NCI-H146 treated with DMSO at 0.1 percent for 48 hours (cell line): ENCODE measurements around the gene CREB3.

Source experiments
- DNase-seq: peaks from one replicate; lab custom pipeline; 2025; ENCODE audit not compliant: unreplicated experiment; lab: John Stamatoyannopoulos, UW

The CREB3 gene

GRCh38 chr9:35700942-35701341 is 31.5 kb upstream of the CREB3 start:
- DNase-seq = no peak

GRCh38 chr9:35702696-35703095 is 29.8 kb upstream of the CREB3 start:
- no peak for DNase-seq

- no peak for DNase-seq
These were observed 28.4 kb upstream of the CREB3 start for GRCh38 chr9:35703906-35704672.

DNA sequence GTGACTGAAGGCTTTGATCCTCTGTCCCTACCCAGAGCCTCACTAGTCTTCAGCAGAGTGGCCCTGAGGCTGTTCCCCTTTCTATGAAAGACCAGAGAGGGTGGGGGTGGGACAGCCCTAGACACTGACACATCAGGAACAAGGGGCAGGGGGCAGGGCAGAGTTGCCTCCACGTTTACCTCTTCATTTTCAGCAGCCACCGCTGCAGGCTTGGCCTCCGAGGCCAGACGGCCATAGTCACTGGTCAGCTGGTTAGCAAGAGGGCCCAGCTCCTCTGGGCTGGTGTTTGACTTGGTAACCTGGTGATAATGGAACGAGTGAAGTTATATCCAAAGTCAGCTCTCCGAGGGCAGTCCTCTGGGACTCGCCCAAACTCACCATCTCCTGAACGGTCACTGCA is 27.1 kb upstream of the CREB3 start:
- no peak for DNase-seq

DNA sequence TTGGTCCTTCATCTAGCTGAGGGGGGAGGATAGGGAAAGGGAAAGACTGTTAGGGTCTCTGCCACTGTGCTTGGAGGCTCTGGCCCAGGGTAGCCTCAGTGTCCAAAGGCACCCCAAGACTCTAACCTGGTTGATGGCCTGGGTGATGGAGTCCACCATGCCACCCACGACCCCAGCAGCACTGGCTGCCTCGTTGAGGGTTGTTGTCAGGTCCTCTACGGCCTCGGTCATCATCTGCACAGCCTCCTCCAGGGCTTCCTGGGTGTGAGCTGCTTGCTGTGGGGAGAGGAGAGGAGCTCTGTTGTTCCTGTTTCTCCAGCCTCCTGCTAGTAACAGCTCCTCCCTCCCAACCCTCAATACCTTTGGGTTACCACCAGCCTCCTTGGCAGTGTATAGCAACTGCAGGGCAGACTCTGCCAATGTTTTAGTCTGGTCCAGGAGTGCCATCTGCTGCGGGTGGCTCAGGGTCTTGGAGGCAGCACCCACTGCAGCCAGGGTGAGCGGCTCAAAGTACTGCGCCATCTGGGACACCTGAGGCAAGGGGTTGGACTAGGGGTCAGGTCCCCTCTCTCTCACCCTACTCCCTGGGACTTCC is 26.5 kb upstream of the CREB3 start:
- no peak for DNase-seq

DNA sequence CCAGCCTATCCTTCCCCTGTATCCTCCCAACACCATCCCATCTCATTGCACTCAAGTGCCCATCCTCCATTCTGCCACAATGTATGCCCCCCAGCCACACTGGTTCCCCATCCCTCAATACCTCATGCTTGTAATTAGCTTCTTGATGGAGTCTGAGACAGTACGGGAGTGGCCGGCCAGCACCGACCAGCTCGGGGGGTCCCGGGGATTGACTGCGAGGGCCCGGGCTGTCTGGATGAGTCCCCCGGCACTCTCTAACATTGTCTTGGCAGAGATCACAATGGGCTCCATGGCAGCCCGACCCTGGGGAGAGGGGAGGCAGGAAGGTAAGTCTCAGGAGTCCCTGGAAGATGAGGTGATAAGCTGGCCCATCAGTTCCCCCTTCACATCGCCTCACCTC is 25.5 kb upstream of the CREB3 start:
- no peak for DNase-seq

DNA sequence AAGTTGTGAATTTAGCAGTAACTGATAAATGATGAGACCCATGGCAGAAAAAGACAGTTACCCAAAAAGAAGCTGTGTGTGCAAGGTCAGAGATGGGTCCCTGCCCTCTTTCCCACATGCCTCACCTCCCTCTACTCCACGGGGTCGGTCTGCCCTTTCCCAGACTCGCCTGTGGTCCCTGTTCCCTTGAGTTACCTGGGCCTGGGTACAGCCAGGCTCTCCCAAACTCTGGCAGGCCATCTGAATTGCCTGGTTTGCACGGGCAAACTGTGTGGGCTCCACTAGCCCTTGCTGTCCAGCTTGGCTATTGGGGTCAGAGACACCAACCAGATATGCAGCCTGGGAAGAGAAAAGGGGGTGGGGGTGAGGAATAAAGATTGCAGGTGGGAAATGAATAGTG is 24.3 kb upstream of the CREB3 start:
- DNase-seq = no peak

DNA sequence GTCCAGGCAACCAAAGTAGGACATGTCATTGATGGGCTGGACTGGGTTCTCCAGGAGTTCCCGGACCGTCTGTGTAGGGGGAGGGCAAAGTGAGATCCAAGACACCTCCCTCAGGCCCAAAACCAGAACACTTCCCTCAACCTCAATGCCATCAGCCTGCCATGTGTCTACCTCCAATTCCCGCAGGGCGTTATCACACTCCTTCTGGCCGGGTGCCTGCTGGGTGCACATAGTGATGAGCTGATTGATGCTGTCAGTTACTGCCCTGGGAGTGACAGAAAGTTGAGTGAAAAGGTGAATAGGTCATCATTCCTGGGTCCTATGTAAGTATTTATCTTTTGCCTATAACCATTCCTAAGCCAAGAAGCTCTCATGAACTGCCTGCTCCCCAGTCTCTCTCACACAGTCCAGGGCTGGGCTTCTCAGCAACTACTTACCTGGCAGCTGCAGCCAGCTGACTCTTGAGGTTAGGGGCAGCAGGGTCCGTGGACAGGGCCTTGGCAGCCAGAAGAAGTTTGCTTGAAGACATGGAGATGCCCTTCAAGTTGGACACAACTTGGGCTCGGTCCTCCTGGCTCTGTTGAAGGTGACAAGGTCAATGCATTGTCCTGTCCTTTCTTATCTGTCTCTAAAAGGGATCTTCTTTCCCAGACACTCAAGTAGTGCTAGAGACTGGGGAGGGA is 21.5 kb upstream of the CREB3 start:
- no peak for DNase-seq

DNA sequence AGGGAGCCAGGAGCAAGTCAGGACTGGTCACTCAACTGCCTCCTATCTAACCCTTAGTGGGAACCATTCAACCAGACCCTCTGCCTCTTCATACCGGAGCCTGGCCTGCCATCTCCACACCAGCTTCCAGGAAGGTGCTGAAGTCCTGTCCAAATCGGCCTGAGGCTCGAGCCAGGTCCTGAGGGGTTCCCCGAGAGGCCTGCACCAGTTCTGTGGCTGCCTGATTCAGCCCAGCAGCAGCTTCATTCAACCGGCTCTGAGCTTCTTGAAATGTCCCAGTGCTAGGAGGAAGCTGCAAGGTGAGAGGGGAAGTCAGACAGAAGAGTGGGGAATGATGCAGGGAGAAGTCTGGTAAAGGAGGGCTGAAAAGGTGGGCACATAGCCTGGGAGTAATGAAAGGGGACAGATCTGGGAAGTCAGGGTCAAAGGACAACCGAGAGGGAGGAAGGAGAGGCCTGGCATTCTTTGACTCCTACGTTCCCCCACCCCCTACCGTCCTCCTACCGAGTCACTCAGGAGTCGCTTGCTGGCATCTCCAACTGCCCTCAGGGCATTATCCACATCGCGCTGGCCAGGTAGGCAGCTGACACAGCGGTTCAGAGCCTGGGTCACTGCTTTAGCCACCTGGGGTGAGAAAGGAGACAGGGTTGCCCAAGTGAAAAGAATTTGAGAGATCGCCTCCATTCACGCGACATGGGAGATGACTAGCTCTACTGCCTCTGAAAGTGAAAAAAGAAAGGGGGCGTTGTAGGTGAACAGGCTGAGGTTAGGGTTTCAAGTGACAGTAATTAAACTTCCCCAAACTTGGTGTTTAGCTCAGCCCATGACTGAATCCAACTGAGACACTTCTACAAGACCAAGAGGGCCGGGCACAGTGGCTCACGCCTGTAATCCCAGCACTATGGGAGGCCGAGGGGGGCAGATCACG is 20.7 kb upstream of the CREB3 start:
- DNase-seq = no peak

DNA sequence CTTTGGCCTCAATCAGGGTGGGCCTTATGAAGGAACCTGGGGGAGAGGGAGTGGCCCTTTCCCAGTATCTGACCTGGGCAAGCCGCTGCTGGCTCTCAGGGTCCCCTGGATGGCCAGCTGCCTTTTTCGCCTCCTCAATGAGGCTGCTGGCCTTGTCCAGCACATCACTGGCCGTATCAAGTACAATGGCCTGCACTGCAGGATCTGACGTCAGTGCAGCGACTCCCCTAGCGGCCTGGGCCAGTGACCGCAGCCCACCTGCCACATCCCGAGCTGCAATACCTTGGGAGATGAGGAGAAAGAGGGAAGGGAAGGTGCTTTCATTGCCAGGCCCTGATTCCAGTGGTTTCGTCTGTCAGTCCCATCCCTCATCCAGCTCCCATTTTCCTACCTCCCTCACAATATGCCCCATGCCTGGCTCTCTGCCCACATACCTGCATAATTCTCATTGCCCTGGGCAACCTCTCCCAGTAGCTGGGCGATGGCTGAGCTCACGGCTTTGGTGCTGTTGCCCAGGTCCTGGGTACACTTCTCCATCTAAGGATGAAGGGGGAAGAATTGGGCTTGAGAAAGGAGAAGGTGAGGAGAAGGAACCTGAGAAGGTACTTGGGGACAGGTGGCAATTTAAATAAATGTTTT is 19.6 kb upstream of the CREB3 start:
- DNase-seq = no peak

GRCh38 chr9:35713578-35713977 is 18.9 kb upstream of the CREB3 start:
- DNase-seq = no peak

- DNase-seq = no peak
These were observed 18.3 kb upstream of the CREB3 start for GRCh38 chr9:35714123-35714522.

DNA sequence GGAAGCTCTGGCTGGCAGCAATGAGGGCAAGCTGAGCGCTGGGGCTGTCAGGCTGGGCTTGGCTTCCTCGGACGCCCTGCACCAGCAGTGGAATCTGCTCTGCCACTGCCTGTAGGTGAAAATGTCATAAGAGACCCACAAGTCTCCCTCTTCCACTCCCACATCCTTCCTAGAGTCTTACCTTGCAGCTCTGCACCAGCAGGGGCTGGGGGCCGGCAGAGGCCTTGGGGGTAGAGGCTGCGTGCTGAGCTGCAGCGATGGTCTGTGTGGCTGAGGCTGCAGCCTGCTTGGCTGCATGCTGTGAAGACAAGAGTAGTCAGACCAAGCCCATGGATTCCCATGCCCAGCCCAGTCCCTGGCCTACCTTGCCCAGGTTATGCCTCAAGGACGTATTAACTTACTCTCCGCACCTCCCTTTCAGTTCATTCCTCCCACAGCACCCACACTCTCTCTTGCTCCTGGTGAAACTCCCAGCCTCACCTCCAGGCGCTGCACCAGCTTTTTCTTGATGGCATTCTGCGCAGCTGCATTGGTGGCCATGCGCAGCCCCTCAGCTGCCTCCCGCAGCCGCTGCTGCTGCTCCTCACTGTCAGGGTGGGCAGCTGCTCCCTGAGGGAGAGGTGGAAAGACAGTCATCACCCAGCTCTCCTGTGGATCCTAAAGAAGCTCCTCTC is 17.8 kb upstream of the CREB3 start:
- no peak for DNase-seq

DNA sequence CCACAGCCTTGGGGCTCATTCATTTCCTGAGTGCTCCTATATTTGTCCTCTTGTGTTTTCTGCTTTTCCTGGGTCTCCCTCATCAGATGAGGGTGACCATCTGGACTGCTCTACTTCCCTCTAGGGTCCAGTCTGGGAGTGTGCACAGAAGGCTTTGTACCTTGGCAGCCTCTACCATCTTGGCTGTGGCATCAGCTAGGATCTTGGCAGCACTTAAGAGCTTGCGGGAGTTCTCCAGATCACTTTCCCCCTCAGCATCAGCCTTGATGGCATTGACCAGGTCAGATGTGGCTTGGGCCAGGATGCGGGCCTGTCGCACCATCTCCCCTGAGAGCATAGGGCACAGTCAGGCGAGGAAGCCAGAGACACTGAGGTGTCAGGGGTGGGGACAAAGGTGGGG is 16.2 kb upstream of the CREB3 start:
- no peak for DNase-seq

DNA sequence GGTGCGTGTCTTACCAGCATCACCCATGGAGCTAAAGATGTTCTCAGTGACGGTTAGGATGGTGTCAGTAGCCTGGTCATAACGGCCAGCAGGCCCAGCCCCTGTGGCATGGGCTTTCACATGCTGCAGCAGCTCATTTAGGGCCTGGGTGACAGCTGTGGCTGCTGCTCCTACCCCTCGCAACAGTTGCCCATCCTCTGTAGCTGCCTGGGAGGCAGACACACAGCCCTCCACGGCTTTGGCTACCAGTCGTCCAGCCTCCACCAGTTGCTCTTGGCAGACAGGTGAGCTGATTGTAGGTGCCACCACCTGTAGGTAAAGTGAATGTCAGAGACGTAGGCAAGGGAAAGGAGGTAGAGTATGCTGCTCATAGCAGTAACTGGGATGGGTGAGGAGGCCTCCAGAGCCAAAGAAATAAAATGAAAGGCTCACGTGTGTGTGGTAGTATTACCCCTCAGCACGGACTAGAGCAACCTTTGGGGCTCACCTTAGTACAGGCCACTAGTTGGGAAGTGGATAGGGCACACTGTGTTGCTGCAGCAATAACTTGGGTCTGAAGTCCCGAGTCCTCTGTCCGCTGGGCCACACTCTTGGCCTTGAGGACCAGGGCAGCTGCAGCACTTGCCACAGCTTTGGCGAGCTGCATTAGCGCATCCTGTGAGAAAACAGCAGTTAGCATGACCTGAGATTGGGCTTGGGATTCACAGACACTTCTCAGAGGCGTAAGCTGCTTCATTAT is 15.2 kb upstream of the CREB3 start:
- no peak for DNase-seq

GRCh38 chr9:35718721-35719511 is 13.6 kb upstream of the CREB3 start:
- no peak for DNase-seq

DNA sequence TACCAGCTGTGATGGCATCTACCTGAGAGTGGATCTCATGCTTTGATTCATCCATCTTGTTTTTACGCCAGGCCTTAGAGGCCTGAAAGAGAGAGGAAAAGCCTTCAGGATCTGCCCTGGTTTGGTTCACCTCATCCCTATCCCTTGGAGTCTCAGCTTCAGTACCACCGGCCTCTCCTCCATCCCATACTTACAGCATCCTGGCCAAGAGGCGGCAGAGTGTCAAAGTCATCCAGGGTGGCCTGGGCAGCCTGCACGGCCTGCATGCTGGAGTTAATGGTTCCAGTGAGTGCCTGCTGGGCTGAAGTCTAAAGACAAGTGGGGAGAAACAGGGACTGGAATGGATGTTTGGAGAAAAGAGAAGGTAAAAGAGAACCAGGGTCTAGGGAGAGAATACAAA is 12.9 kb upstream of the CREB3 start:
- no peak for DNase-seq

- DNase-seq = no peak
These were observed 9.0 kb upstream of the CREB3 start for GRCh38 chr9:35723426-35723825.

DNA sequence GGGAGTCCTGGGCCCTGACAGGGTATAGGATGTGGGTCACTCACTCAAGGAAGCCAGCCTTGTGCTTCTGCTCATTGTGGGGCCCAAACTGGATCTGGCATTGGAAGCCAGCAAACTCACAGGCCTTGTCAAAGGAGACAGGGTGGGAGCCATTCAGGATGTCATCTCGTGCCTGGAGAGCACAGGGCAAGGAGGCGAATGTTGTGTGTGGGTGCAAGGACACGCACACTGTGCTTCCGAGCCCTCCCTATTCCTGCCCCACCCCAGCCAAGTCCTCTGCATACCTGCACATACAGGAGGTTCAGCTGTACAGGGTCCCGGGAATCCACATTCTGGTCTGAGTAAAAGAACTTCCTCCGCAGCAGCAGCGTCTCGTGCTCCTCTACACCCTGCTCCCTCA is 8.6 kb upstream of the CREB3 start:
- DNase-seq = no peak
